NCI-H1092 (cell line): ENCODE measurements around the gene NT5DC4.

Experiments
- DNase-seq: peaks from one replicate; lab custom pipeline; 2025; lab: John Stamatoyannopoulos, UW

Gene NT5DC4

GRCh38 chr2:112787294-112787693 lies 66.5 kb downstream of the NT5DC4 start:
- DNase-seq: no peak

GRCh38 chr2:112787729-112788393 lies 67.0 kb downstream of the NT5DC4 start:
- DNase-seq: no peak

GRCh38 chr2:112788653-112789052 lies 67.8 kb downstream of the NT5DC4 start:
- no peak for DNase-seq
